IPS-20b (cell line): ENCODE data around the gene PLAGL2.

Experiments used
- H3K27ac ChIP-seq: one replicate; pipeline ENCODE4 v1.5.1; 2013; ENCODE audit warnings: low read length
- H3K27me3 ChIP-seq: 2 replicates; pipeline ENCODE4 v1.6.1; 2013; ENCODE audit warnings: mild to moderate bottlenecking, low read length, inconsistent platforms; ENCODE audit not compliant: insufficient read depth
- H3K36me3 ChIP-seq: 2 replicates; pipeline ENCODE4 v1.6.1; 2013; ENCODE audit warnings: low read depth, mild to moderate bottlenecking, inconsistent platforms, low read length, moderate library complexity; ENCODE audit not compliant: insufficient read depth
- H3K4me1 ChIP-seq: 2 replicates; pipeline ENCODE4 v1.6.1; 2013; ENCODE audit warnings: mild to moderate bottlenecking, control low read depth, inconsistent platforms, low read length, moderate library complexity; ENCODE audit not compliant: insufficient read depth
- H3K4me3 ChIP-seq: 2 replicates; pipeline ENCODE4 v1.5.1; 2013; ENCODE audit warnings: mild to moderate bottlenecking, low read length, inconsistent platforms
- H3K9ac ChIP-seq: 2 replicates; pipeline ENCODE4 v1.6.1; 2013; ENCODE audit warnings: low read depth, mild to moderate bottlenecking, inconsistent platforms, low read length, moderate library complexity
- H3K9me3 ChIP-seq: 2 replicates; pipeline ENCODE4 v1.6.1; 2013; ENCODE audit warnings: mild to moderate bottlenecking, low read depth, low read length, inconsistent platforms; ENCODE audit not compliant: insufficient read depth

The PLAGL2 gene

DNA sequence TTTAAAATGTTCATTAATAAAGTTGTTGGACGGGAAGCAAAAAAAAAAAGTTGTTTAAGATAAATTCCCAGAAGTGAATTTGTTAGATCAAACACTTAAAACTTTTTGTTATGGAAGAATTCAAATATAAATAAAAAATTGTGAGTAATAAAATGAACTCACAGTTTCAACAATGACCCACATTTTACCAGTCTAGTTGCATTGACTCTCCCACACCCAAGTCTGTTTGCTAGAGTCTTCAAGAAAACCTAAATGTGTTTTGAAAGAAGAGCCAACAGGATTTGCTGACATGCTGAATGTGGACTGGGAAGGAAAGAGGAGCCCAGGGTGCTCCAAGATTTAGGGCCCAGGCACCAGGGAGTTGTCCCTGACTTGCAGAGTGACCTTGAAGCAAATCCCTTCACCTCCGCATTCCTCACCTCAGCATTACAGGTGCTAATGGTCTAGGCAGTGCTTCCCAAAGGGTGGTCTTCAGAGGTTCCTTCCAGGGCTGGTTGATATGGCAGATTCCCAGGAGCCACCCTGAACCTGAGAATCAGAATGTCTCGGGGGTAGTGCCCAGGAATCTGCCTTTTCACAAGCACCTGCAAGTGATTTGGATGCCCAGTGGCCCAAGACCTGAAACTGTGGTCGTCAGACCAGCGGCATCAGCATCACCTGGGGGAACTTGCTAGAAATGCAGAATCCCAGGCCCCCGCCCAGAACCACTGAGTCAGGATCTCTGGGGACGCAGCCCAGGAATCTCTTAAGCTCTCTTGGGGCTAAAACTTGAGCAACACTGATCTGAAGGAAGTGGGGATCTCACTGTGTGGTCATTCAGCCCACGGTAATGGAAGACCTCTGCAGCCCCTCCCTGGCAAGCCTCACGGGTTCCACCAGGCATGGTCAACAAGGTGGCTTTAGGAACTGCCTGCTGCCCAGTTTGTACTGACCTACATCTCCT is 31.2 kb upstream of the PLAGL2 start:
- no peak overlapping the region for H3K4me3 ChIP-seq
- no peaks in the 10 kb centered on the region for H3K27me3 ChIP-seq
- H3K27ac ChIP-seq, result no peak overlapping the region

DNA sequence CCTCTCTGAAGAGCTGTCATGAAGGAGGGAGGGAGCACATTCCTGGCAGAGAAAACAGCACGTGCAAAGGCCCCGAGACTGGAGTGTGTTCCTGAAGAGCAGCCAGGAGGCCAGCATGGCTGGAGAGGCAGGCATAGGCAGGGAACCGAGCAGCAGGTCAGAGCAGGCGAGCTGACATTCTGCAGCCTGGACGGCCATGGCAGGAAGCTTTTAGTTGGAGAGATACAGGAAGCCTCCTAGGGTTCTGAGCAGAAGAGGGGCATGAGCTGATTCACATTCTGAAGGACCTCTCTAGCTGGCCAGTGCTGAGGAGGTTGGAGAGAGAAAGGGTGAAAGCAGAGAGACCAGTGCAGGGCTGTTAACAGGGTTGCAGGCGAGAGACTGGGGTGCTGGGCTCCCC is 29.9 kb upstream of the PLAGL2 start:
- Histone ChIP-seq H3K4me1 (peaks cover 9% of the 10 kb centered on the region; the same call in 1 of the 2 replicates), H3K9ac (no peak overlapping the region), H3K4me3 (no peak overlapping the region), H3K9me3 (no peaks in the 10 kb centered on the region), H3K27me3 (no peaks in the 10 kb centered on the region), H3K36me3 (peaks cover 40% of the 10 kb centered on the region), H3K27ac (no peak overlapping the region)

More for the DNA sequence above, 31.2 kb upstream of the PLAGL2 start:
- Histone ChIP-seq H3K9me3 (no peaks in the 10 kb centered on the region), H3K36me3 (peaks cover 27% of the 10 kb centered on the region), H3K4me1 (peaks cover 9% of the 10 kb centered on the region; the same call in 1 of the 2 replicates), H3K9ac (no peak overlapping the region)

DNA sequence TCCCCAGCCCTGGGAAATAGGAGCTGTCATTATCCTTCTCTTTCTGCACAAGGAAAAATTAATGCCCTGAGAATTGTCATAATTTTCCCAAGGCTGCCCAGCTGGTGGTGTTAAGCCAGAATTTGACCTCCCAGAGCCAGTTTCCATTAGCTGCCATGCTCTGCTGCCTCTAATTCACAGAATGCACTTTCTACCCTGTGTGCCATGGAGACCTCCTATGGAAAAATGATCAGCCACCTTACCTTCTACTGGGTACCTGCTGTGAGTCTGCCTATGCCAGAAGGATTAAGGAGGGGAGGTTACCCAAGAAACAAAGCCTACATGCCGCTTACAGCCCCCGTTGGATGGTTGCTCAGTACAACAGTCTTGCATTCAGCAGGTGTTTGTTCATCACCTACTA is 29.3 kb upstream of the PLAGL2 start:
- H3K27ac ChIP-seq, result no peak overlapping the region
- peaks cover 46% of the 10 kb centered on the region for H3K36me3 ChIP-seq
- no peak overlapping the region for H3K9ac ChIP-seq
- H3K4me1 ChIP-seq, result peaks cover 9% of the 10 kb centered on the region; the same call in 1 of the 2 replicates
- no peaks in the 10 kb centered on the region for H3K27me3 ChIP-seq
- no peak overlapping the region for H3K4me3 ChIP-seq
- H3K9me3 ChIP-seq, result no peaks in the 10 kb centered on the region

DNA sequence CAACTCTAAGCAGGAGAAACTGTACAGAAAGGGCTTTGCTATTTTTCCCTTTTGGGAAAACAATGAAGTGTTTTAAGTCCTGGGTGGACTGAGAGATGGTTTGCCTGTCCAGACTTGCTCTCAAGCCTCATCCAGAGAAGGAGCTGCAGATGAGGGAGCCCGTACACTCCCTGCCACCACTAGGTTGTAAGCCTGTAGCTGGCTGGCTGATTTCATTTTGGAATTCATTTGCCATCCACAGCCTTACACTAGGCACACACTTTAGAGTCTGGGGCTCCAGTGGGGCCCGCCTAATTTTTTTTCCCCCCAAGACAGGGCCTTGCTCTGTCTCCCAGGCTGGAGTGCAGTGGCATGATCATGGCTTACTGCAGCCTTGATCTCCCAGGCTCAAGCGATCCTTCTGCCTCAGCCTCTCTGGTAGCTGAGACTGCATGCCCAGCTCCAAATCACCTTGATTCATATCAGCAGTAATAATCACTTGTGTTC is 28.5 kb upstream of the PLAGL2 start:
- H3K4me3 ChIP-seq, result no peak overlapping the region
- H3K27ac ChIP-seq, result no peak overlapping the region
- H3K9ac ChIP-seq, result no peak overlapping the region
- H3K4me1 ChIP-seq, result peaks cover 9% of the 10 kb centered on the region; the same call in 1 of the 2 replicates
- no peaks in the 10 kb centered on the region for H3K9me3 ChIP-seq
- peaks cover 53% of the 10 kb centered on the region for H3K36me3 ChIP-seq
- H3K27me3 ChIP-seq, result no peaks in the 10 kb centered on the region

DNA sequence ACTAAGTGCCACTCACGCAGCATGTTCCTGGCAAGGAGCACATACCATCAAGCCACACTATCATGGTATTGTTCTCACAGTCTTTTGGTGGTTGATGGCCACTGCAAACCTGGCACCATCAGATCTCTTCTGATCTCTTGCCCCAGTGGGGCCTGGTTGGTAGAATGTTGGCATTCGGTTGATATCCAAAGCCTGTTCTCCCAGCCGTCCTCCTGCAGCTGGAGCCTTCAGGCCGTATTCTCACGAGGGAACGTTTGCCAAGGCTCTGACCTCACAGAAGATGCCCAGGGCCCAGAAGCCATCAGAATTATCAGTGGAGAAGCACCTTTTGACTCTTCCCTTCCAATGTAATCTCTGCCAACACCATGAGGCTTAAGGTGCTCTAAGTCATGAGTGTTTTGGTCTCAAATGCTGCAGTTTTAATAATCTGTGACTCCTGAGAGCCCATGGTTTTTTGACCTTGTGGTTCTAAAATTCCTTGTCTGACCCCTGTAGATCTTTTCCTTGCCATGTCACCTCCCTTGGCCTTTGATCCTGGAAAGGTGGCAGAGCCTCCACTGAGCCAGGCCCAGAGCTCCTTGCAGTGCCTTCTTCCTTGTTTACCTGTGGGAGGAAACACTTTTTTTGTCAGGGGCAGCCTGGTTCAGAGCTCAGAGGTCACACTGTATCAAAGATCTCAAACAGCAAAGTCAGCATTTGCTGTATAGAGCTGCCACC is 27.9 kb upstream of the PLAGL2 start:
- Histone ChIP-seq H3K36me3 (peaks cover 59% of the 10 kb centered on the region), H3K4me3 (no peak overlapping the region), H3K27ac (no peak overlapping the region), H3K27me3 (no peaks in the 10 kb centered on the region), H3K9ac (no peak overlapping the region), H3K4me1 (peaks cover 8% of the 10 kb centered on the region; the same call in 1 of the 2 replicates), H3K9me3 (no peaks in the 10 kb centered on the region)

DNA sequence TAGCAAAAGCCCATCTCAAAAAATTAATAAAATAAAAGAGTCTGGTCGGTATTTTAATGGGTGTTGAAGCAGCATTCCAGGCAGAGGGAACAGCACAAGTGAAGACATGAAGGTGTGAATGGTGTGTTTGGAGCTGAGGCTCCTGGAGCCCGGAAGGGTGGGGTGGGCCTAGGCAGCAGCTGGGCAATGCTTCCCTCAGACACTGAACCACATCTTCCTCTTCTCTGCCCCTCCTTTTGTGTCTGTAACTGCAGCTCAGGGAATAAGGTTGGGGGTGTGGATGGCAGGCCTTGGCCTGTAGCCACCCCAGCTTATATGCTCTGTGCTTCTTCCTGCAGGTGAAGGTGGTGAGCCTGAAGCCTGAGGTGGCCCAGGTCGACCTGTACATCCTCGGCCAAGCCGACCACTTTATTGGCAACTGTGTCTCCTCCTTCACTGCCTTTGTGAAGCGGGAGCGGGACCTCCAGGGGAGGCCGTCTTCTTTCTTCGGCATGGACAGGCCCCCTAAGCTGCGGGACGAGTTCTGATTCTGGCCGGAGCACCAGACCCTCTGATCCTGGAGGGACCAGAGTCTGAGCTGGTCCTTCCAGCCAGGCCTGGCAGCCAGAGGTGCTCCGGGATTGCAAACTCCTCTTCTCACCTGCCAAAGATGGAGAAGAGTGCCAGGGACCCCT is 26.7 kb upstream of the PLAGL2 start:
- Histone ChIP-seq H3K27me3 (no peaks in the 10 kb centered on the region), H3K36me3 (peaks cover 65% of the 10 kb centered on the region), H3K4me1 (no peaks in the 10 kb centered on the region), H3K4me3 (no peak overlapping the region), H3K9me3 (no peaks in the 10 kb centered on the region), H3K9ac (no peak overlapping the region), H3K27ac (no peak overlapping the region)

DNA sequence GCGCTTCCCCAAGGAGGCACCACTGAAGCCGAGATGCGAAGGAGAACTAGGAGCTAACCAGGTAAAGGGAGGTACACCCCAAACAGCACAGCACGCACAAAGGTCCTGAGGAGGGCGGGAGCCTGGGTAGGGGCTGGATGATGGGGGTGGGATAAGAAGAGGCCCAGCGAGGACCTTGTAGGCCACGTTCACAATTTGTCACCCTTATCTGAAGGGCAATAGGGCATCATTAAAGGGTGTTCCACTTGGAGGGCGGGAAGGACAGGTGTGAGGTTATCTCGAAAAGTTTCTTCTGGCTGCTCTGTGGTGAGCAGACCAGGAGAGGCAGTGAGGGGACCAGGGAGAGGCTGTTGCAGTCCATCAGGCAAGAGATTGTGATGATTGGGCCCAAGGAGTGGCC is 25.7 kb upstream of the PLAGL2 start:
- no peak overlapping the region for H3K27ac ChIP-seq
- no peaks in the 10 kb centered on the region for H3K9me3 ChIP-seq
- H3K9ac ChIP-seq, result no peak overlapping the region
- H3K4me3 ChIP-seq, result no peak overlapping the region
- H3K27me3 ChIP-seq, result no peaks in the 10 kb centered on the region
- H3K4me1 ChIP-seq, result no peaks in the 10 kb centered on the region
- H3K36me3 ChIP-seq, result peaks cover 75% of the 10 kb centered on the region

DNA sequence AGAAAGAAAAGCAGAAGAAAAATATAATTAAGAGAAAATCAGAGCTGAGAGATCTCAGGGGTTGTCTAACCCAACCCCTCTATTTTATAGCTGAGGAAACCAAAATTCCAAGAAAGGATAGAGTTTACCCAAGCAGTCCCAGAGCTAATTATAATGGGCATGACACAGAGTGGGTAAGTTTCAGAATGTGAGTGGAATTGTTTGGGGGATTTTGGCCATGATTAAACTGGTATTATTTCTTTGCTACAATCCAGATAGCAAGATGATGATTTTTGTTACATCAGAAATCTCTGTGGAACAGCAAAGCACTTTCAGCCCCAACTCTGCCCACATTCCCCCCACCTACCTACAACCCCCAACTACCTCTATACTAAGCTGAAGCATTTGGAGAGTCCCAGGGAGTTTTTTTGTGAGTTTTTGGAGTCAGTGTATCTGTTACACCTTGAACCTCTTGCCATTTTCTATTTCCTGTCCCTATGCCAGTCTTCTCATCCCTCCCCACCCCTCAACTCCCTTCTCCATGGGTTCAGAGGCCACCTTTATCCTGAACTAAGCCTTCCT is 24.9 kb upstream of the PLAGL2 start:
- Histone ChIP-seq H3K9ac (no peak overlapping the region), H3K9me3 (no peaks in the 10 kb centered on the region), H3K4me1 (no peaks in the 10 kb centered on the region), H3K36me3 (peaks cover 82% of the 10 kb centered on the region), H3K4me3 (no peak overlapping the region), H3K27me3 (no peaks in the 10 kb centered on the region), H3K27ac (no peak overlapping the region)

DNA sequence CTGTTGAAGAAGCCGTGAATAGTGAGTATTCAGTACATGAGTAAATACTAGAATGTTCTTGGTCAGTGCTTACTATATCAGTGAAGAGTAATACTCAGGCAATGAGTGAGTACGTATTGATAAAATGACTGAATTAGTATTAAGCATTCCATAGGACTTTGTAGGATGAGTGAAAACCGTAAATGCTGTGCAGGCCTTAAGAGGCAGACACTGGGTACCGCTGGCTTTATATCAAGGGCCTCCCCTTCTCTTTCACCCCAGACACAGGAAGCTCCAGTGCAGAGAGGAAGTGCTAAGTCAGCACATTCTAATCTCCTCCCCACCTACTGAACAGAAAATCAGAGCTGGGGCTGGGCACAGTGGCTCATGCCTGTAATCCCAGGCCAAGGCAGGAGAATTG is 24.3 kb upstream of the PLAGL2 start:
- H3K4me1 ChIP-seq, result no peaks in the 10 kb centered on the region
- peaks cover 84% of the 10 kb centered on the region for H3K36me3 ChIP-seq
- H3K9ac ChIP-seq, result no peak overlapping the region
- H3K27ac ChIP-seq, result no peak overlapping the region
- no peaks in the 10 kb centered on the region for H3K27me3 ChIP-seq
- H3K9me3 ChIP-seq, result no peaks in the 10 kb centered on the region
- H3K4me3 ChIP-seq, result no peak overlapping the region

DNA sequence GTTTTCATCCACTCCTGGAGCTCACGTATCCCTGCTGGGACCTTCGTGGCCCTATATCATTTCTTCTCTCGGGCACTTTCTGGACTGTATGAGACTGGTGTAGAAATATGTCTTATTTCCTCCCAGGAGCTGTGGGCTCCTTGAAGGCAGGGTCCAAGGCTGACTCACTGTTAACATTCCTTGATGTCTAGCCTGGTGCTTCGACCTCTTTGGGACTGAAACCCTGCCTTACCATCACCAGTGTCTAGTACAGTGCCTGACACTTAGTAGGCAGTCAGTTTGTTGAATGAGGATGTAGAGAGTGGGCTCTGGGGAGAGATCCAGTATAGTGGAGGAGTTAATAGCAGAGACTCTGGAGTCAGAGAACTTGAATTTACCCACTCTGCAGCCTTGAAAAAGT is 23.7 kb upstream of the PLAGL2 start:
- H3K27ac ChIP-seq, result no peak overlapping the region

DNA sequence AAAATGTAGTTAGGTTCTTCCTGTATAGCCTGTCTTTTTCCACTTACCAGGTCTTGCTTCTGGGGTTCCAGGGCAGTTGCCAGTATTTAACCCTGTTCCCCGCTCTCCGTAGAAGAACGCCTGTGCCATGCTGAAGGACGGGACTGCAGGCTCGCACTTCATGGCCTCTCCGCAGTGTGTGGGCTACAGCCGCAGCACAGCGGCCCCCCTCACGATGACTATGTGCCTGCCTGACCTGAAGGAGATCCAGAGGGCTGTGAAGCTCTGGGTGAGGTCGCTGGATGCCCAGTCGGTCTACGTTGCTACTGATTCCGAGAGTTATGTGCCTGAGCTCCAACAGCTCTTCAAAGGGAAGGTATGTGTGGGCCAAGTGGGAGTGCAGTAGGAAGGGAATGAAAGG is 23.2 kb upstream of the PLAGL2 start:
- H3K36me3 ChIP-seq, result peaks cover 88% of the 10 kb centered on the region
- no peaks in the 10 kb centered on the region for H3K9me3 ChIP-seq
- no peak overlapping the region for H3K27ac ChIP-seq
- no peaks in the 10 kb centered on the region for H3K4me1 ChIP-seq
- H3K4me3 ChIP-seq, result no peak overlapping the region
- no peaks in the 10 kb centered on the region for H3K27me3 ChIP-seq
- H3K9ac ChIP-seq, result no peak overlapping the region

More for the DNA sequence above, 23.7 kb upstream of the PLAGL2 start:
- Histone ChIP-seq H3K9me3 (no peaks in the 10 kb centered on the region), H3K36me3 (peaks cover 89% of the 10 kb centered on the region), H3K27me3 (no peaks in the 10 kb centered on the region), H3K4me1 (no peaks in the 10 kb centered on the region), H3K4me3 (no peak overlapping the region), H3K9ac (no peak overlapping the region)
